Stimulated activated CD4-positive, alpha-beta T cell treated with anti-CD3 and anti-CD28 coated beads, Interleukin-2, amount 100 ng/mL, for 48 hours (primary cell): Measurements from ENCODE around the gene MRC2.

Experiments used
- DNase-seq, 2 donors: peaks; one replicate each; pipeline ENCODE4 v3.0.0-alpha.2; 2020

The MRC2 gene

GRCh38 chr17:62665599-62665998 is 38.1 kb downstream of the MRC2 start:
- DNase-seq, result no peak

DNA sequence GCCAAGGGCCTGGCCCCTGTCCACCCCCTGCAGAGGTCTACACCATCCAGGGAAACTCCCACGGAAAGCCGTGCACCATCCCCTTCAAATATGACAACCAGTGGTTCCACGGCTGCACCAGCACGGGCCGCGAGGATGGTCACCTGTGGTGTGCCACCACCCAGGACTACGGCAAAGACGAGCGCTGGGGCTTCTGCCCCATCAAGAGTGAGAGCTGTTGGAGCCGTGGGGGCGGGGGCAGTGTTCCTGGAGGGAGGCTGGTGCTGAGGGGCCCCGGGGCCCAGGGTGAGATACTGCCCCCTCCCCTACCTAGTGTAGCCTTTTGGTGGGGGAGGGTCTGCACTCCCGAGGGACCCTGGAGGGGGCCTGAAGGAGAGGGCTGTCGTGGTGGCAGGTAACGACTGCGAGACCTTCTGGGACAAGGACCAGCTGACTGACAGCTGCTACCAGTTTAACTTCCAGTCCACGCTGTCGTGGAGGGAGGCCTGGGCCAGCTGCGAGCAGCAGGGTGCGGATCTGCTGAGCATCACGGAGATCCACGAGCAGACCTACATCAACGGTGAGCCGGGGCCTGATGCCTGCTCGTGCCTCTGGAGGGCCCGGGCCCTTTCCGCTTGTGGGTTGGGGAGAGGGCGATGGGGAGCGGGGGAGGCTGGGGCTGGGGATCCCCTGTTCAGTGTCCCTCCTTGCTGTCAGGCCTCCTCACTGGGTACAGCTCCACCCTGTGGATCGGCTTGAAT is 38.8 kb downstream of the MRC2 start:
- no peak for DNase-seq

DNA sequence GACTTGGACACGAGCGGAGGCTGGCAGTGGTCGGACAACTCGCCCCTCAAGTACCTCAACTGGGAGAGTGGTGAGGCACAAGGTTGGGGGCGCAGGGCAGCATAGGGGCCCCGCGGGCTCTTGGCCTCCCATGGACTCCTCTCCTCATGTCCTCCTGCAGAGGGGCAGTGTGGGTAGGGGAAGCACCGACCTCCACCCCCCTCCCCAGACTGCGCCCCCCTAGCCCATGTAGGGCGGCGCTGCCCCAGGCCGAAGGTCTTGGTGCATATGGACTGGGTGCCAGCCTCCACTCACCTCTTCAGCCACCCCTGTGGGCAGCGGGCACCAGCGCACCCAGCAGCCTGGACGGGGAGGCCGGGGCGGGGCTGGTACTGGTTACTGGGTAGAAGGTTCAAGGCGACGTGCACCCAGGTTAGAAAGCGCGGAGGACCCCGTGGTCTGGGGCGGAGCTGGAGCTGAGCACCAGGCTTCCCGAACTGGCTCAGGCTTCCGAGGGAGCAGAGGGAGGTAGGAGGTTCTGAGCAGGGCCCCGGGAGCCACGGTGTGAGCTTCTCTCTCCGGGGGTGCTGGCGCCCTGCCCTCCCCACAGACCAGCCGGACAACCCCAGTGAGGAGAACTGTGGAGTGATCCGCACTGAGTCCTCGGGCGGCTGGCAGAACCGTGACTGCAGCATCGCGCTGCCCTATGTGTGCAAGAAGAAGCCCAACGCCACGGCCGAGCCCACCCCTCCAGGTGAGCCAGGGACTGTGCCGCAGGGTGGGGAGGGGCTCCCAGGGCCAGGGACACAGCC is 39.5 kb downstream of the MRC2 start:
- DNase-seq, result no peak

GRCh38 chr17:62668091-62668804 is 40.8 kb downstream of the MRC2 start:
- DNase-seq, result no peak

DNA sequence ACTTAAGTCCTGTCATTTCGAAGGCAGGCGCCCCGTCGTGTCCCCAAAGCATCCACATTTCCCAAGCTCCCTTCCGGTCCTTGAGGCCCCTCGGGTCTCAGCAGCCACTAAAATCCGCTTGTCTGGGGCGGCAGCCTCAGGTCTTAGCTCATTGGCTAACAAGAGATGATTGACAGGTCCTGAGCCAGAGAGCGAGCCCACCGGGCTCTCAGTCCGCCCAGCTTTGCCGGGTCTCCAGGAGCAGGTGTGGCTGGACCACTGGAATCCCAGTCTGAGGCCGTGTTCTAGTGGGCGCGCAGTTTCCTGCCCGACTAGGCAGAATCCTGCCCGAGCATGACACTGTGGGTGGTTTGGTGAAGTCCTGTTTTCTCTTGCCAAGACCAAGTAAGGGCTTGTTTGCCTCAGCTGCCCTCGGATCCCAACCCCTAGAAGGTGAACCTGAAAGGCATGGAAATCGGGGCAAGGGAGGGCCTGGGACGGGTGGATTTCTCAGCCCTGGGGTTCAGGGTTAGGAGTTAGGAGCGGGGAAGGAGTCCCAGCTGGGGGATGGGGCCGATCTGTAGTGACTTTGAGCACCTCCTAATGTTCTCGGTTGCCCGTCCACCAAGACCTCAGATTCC is 42.8 kb downstream of the MRC2 start:
- DNase-seq, result no peak

DNA sequence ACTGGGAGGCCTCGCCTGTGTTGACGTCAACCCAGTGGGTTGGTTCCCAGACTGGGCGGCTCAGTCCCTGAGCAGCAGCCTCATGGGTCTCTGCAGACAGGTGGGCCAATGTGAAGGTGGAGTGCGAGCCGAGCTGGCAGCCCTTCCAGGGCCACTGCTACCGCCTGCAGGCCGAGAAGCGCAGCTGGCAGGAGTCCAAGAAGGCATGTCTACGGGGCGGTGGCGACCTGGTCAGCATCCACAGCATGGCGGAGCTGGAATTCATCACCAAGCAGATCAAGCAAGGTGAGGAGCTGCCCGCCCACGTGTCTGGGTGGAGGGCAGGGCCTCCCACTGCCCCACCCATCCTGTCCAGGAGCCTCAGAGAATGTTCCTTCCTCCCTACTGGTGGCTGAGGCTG is 44.1 kb downstream of the MRC2 start:
- no peak for DNase-seq

GRCh38 chr17:62672957-62673356 is 45.5 kb downstream of the MRC2 start:
- DNase-seq, result no peak

- DNase-seq, result no peak
Observed at GRCh38 chr17:62673614-62674362, 46.3 kb downstream of the MRC2 start.

DNA sequence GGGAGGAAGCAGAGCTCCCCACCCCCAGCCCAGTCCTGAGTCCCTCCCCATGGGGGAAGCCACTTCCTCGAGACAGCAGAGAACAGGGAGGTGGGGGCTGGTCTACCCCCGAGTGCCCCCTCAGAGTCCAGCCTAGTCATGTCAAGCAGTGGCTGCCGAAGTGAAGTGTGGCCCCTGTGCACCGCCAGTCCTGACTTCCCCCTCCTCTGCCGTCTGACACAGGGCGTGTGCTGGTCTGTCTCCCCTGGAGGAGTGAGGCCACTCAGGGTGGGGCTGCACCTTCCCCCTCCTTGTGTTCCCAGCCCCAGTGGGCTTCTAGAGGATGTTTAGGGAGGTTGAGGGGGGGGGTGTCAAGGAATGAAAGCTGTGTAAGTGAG is 46.9 kb downstream of the MRC2 start:
- DNase-seq, result no peak

GRCh38 chr17:62674841-62675240 is 47.4 kb downstream of the MRC2 start:
- DNase-seq, result no peak

DNA sequence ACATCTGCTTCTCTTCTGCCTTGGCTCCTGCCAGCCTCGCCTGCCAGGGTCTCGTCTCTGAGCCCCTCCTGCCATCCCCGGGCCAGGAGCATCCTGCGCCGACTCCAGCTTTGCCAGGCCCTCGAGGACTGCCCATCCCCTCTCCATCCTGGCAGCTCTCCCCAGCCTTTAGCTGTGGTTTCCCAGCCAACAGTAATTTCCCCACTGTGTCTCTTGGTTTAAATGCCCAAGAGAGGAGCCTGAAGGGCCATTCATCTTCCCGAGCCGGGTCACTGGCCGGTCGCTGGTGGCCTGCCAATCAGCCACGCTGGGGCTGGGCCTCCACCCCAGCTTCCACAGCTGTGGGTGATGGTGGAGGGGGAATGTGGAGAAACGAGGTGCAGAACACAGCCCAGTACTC is 47.8 kb downstream of the MRC2 start:
- no peak for DNase-seq

GRCh38 chr17:62675701-62676100 is 48.2 kb downstream of the MRC2 start:
- no peak for DNase-seq

GRCh38 chr17:62676231-62676943 is 48.9 kb downstream of the MRC2 start:
- DNase-seq, result no peak

GRCh38 chr17:62676952-62677596 is 49.6 kb downstream of the MRC2 start:
- DNase-seq, result no peak

- DNase-seq, result no peak
Observed at GRCh38 chr17:62678214-62678919, 50.9 kb downstream of the MRC2 start.

- no peak for DNase-seq
Observed at GRCh38 chr17:62679866-62680377, 52.5 kb downstream of the MRC2 start.

DNA sequence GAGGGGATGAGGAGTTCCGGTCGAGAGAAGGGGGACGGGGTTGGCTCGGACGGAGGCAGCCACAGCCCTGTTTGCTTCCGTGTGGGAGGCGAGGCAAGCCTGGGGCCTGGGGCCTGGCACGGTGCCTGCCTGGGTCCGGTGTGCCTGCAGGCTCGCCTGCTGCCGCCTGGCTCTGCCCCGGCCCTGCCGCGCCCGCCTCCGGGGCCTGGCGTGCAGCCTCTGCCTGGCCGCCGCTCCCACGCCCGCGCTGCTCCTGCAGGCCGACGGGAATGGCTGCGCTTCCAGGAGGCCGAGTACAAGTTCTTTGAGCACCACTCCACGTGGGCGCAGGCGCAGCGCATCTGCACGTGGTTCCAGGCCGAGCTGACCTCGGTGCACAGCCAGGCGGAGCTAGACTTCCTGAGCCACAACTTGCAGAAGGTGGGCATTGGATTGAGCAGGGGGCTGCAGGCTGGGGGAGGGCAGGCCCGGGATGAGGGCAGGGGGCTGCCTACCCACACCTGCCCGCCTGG is 53.1 kb downstream of the MRC2 start:
- DNase-seq, result no peak

GRCh38 chr17:62681061-62681938 is 53.8 kb downstream of the MRC2 start:
- no peak for DNase-seq

DNA sequence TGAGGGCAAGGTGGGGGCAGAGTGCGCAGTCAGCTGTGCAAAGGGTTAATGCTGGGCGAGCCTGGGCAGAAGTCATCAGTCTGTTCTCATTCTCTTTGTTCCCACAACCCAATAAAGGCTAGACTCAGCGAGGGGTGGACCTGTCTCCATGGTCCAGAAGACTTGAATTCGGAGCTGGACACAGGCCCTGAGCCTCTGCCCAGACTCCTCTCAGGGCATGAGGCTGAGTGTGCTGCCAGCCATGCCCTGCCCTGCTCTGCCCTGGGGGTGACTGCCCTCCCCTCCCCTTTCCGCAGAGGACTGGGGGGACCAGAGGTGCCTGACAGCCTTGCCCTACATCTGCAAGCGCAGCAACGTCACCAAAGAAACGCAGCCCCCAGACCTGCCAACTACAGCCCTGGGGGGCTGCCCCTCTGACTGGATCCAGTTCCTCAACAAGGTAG is 54.5 kb downstream of the MRC2 start:
- DNase-seq, result no peak
